ENCODE measurements around the gene TRIP10. TPM values are rescaled to one million over a fixed set of nuclear protein-coding genes. Genes with fewer than 3 reads are reported as not detected.
"Not testable (repeated sequence)": the region's sequence is repeated elsewhere in the genome, so short reads cannot be mapped to it uniquely, and the experiment has no call there.

Gene TRIP10
- total and polyA plus RNA-seq, 11 donors = 62.5 to 172 (median 85.8) TPM

- WGBS, 4 donors = 73 to 78% (median 76%) methylated on average over 3 of the region's 3 CpGs
These were observed 31.1 kb upstream of the TRIP10 start for GRCh38 chr19:6708346-6708745.

GRCh38 chr19:6708913-6709312 lies 30.6 kb upstream of the TRIP10 start:
- H3K27me3 ChIP-seq = peaks cover 0 to 44% (median 24%) of the 10 kb centered on the region in 9 donors
- ATAC-seq; H3K9me3 ChIP-seq; intact Hi-C loops (cut with DNase I); H3K36me3 ChIP-seq; H3K27ac ChIP-seq; H3K4me1 ChIP-seq; DNase-seq; H3K4me3 ChIP-seq: not testable (repeated sequence)
- WGBS, 4 donors = 80 to 84% (median 83%) methylated on average over 12 of the region's 12 CpGs

More at GRCh38 chr19:6708346-6708745, 31.1 kb upstream of the TRIP10 start:
- peaks cover 0 to 44% (median 24%) of the 10 kb centered on the region in 9 donors for H3K27me3 ChIP-seq
- no peaks in the 10 kb centered on the region for H3K4me1 ChIP-seq
- peaks cover 0 to 4% (median 0%) of the 10 kb centered on the region in 9 donors for H3K36me3 ChIP-seq
- no peaks in the 10 kb centered on the region for H3K9me3 ChIP-seq
- no peak overlapping the region for H3K27ac ChIP-seq
- intact Hi-C loops (cut with DNase I) = no loop called here
- no peak overlapping the region for H3K4me3 ChIP-seq
- TF ChIP-seq POLR2A (IDR thresholded peaks at IDR 0.05) = no peak
- no peak for TF ChIP-seq CTCF (IDR thresholded peaks at IDR 0.05)
- no peak for DNase-seq
- no peak for ATAC-seq

GRCh38 chr19:6709549-6709948 lies 29.9 kb upstream of the TRIP10 start:
- Histone ChIP-seq H3K27me3 (peaks cover 0 to 44% (median 24%) of the 10 kb centered on the region in 9 donors), H3K36me3 (peaks cover 0 to 4% (median 0%) of the 10 kb centered on the region in 9 donors), H3K4me3 (no peak overlapping the region), H3K27ac (no peak overlapping the region), H3K4me1 (no peaks in the 10 kb centered on the region), H3K9me3 (no peaks in the 10 kb centered on the region)
- TF ChIP-seq CTCF (IDR thresholded peaks at IDR 0.05) = no peak
- TF ChIP-seq POLR2A (IDR thresholded peaks at IDR 0.05) = no peak
- ATAC-seq = no peak
- intact Hi-C loops (cut with DNase I) = no loop called here
- DNase-seq = no peak
- 41 to 50% (median 44%) methylated on average over 14 of the region's 14 CpGs for WGBS, 4 donors

GRCh38 chr19:6710273-6711077 lies 29.0 kb upstream of the TRIP10 start:
- peaks cover 0 to 4% (median 0%) of the 10 kb centered on the region in 9 donors for H3K36me3 ChIP-seq
- no peak overlapping the region for H3K27ac ChIP-seq
- H3K4me1 ChIP-seq = no peaks in the 10 kb centered on the region
- no peak for TF ChIP-seq POLR2A (IDR thresholded peaks at IDR 0.05)
- no peak for TF ChIP-seq CTCF (IDR thresholded peaks at IDR 0.05)
- 18 to 28% (median 22%) methylated on average over 24 to 30 of the region's 30 CpGs for WGBS, 4 donors
- H3K4me3 ChIP-seq = no peak overlapping the region
- ATAC-seq (no peak), DNase-seq (no peak)
- H3K9me3 ChIP-seq = no peaks in the 10 kb centered on the region
- intact Hi-C loops (cut with DNase I) = no loop called here
- H3K27me3 ChIP-seq = peaks cover 0 to 48% (median 24%) of the 10 kb centered on the region in 9 donors

Measured in heart left ventricle (tissue), 16 donors.